Measurements from ENCODE around the gene GAPDH.
"Not testable (repeated sequence)": the region's sequence is repeated elsewhere in the genome, so short reads cannot be mapped to it uniquely, and the experiment has no call there.

The GAPDH gene

DNA sequence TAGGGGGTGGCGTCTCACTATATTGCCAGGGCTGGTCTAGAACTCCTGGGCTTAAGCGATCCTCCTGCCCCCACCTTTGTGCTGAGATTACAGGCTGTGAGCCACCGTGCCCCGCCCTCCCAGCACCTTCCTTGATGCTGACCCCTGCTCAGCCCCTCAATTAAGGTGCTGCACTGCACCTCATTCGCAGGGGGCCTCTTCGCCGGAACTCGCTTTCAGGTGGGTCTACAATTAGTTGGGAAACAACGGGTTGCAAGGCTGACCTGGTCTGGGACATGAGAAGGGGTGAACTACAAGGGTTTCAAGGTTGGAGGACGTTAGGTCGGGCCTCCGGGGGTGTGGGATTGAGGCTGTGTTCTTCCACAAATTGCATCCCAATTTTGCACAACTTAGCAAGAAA is 35.0 kb downstream of the GAPDH start:
- no peak for DNase-seq

DNA sequence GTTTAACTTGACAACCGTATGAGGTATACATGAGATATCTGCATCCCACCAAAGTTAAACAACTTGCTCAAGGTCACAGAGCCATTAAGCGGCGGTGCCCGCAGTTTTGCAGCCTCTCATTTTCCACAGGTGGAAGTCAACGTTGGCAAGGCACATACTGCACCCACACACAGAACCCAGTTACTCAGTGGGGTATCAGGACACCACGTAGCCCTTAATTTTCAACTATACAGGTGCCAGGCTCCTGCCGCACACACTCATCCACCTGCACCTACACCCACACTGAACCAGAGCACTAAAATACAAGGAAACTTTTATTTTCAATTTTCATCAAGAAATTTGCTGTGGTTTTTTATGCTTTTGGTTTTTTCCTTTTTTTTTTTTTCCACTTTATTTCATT is 35.5 kb downstream of the GAPDH start:
- DNase-seq, result no peak

DNA sequence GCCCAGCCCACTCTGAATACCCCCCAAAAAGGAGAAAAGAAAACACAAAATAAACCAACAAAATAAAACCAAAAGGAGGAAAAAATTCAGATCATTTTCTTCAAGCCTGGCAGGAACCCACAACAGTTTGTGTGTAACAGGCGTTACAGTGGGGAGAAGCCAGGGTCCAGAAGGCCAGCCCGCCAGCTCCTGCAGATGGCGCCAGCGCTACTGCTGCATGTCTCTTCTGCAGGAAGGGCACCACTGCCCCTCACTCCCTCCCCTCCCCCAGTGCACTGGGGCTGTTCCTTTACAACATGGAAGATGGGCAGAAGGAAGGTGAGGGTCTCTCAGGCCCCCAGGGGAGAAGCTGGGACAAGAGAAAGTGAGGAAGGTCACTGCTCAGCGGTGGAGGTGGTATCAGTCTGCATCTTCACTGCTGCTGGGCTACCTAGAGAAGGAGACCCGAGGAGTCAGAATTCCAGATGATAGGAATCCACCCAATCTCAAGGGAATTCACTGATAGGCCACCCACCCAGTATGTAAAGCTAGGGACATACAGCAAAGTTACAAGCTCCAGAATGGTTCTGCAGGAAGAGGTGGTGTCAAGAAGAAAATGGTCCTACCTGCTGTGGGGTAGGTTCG is 36.1 kb downstream of the GAPDH start:
- peak; percentile 46 for DNase-seq

DNA sequence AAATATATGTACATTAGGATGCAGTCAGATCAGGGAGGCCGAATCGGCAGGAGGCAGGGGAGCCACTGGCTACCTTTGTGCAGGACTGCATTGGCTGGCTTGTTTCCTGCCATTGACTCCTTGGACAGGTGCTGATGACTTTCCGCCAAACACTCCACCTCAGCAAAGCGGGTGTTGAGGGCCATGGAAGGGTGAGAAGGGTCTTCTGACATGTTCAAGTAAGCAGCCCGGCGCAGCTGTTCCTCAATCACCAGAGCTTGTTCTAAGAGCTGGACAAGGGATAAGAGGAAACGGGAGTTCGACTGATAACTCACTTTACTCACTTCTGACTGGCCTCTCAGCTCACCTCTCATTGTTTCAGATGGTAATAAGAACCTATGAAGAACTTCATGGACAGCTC is 38.7 kb downstream of the GAPDH start:
- DNase-seq, result no peak

DNA sequence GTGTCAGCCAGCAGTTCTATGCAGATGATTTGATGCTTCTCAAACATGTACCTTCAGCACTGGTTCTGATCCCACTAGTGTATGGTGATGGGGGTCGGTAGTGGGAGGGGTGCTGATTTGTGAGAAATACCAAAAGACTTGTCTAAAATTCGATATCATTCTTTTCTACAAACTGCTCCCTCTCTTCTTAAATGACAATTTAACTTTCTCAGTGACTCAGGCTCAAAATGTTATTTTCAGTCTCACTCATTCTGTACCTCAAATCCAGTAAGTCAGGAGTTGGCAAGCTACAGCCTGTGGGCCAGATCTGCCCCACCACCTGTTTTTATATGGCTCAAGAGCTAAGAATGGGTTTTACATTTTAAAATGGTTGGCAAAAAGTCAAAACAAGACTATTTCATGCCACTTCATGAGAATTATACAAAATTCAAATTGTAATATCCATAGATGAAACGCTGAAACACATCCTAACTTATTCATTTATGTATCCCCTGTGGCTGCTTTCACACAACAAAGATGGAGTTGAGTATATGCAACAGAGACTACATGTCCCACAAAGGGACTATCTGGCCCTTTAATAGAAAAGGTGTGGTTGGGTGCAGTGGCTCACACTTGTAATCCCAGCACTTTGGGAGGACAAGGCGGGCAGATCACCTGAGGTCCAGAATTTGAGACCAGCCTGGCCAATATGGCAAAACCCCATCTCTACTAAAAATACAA is 40.4 kb downstream of the GAPDH start:
- no peak for DNase-seq

DNA sequence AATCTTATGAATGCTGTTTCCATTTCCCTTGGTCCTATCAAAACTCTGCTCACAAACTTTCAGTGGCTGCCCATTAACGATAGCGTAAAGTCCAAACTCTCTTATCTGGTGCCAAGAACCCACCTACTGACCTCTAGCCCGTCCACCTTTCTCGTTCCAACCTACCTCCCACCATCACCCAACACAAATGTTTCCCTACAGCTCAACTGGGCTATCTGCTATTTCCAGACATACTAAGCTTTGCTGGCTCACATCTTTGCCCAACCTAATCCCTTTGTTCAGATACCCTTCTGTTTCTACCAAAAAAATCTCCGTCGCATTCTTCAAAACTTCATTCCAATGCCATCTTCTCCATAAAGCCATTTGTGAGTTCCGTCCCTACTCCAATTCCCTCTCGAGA is 41.3 kb downstream of the GAPDH start:
- no peak for DNase-seq

DNA sequence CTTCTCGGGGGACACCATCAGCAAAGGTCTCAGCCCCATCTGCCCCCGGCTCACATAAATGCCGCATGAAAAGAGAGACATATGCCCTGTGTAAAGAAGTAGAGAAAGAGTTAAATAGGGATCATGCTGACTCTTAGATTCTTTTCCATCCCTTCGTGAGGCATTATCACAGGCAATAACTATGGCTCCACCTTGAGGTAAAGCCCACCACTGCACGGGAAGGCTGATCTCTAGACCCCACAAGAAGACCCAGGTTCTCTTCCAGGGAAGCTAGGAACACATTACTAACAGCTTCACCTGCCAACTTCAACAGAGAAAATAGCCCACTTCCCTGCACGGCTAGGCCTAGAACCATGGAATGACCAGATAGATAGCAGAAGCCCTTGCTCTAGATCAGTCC is 47.9 kb downstream of the GAPDH start:
- DNase-seq, result no peak

DNA sequence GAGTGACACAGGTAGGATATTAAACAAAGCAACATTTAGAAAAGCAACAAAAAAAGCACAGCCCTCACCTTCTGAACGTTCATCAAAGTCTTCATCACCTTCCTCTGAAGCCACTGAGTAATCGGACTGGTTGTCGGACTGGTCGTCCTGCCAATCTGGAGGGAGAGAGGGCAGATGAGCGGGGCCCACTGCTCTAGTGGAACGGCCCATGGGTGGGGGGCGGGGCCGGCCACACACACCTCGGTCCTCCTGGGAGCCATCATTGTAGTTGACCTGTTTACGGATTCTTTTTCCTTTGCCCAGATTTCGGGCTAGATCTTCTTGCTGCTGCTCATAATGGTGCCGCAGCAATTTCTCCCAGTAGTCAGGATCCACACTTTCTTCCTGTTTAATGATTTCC is 48.6 kb downstream of the GAPDH start:
- no peak for DNase-seq

DNA sequence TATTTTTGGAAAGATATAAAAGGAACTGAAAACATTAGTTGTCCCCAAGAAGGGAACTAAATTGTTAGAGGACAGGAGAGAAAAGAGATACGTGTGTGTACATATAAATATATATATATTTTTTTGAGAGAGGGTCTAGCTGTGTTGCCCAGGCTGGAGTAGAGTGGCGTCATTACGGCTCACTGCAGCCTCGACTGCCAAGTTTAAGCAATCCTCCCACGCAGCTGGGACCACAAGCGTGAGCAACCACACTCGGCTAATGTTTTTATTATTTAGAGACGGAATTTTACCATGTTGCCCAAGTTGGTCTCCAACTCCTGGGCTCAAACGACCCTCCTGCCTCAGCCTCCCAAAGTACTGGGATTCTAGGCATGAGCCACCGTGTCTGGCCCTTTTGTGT is 50.0 kb downstream of the GAPDH start:
- DNase-seq, result no peak

DNA sequence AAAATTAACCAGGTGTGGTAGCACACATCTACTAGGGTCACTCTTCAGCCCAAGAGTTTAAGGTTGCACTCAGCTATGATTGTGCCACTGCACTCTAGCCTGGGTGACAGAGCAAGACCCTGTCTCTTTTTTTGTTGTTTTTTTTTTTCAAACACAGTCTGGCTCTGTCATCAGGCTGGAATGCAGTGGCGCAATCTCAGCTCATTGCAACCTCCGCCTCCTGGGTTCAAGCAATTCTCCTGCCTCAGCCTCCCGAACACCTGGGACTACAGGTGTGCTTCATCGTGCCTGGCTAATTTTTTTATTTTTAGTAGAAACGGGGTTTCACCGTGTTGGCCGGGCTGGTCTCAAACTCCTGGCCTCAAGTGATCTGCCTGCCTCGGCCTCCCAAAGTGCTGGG is 52.3 kb downstream of the GAPDH start:
- not testable (repeated sequence) for DNase-seq

All from NCI-H1105 (cell line).